OCI-LY1 (cell line): ENCODE measurements around the gene TEX13B.

Experiments used
- H2AFZ ChIP-seq: fragments of 200-600 bp; sonication (generic), shearing (Covaris generic); 2 replicates; pipeline ENCODE4 v1.6.0; 2014; ENCODE audit warnings: antibody characterized with exemption, mild to moderate bottlenecking, low read length
- H3F3A ChIP-seq: fragments of 200-600 bp; sonication (generic), shearing (Covaris generic); 2 replicates; pipeline ENCODE4 v1.6.0; 2014; ENCODE audit warnings: mild to moderate bottlenecking, antibody characterized with exemption, low read length, moderate library complexity; ENCODE audit not compliant: insufficient read depth
- H3K27ac ChIP-seq: fragments of 200-600 bp; sonication (generic); 2 replicates; pipeline ENCODE4 v1.5.1; 2014; ENCODE audit warnings: low read length, mixed run types, mild to moderate bottlenecking, low read depth; ENCODE audit not compliant: poor library complexity, severe bottlenecking
- H3K27me3 ChIP-seq: fragments of 200-600 bp; sonication (generic); 2 replicates; pipeline ENCODE4 v1.6.0; 2014; ENCODE audit warnings: antibody characterized with exemption, mild to moderate bottlenecking, low read length, moderate library complexity; ENCODE audit not compliant: insufficient read depth
- H3K36me3 ChIP-seq: fragments of 200-600 bp; sonication (generic); 2 replicates; pipeline ENCODE4 v1.6.1; 2014; ENCODE audit warnings: mild to moderate bottlenecking, antibody characterized with exemption, low read length, moderate library complexity, mixed read lengths; ENCODE audit not compliant: insufficient read depth
- H3K4me1 ChIP-seq: fragments of 200-600 bp; sonication (generic); 2 replicates; pipeline ENCODE4 v1.5.1; 2014; ENCODE audit warnings: mild to moderate bottlenecking, low read length, moderate library complexity; ENCODE audit not compliant: insufficient read depth, severe bottlenecking
- H3K4me2 ChIP-seq: fragments of 200-600 bp; sonication (generic), shearing (Covaris generic); 2 replicates; pipeline ENCODE4 v1.6.1; 2014; ENCODE audit warnings: low read length
- H3K4me3 ChIP-seq: fragments of 200-600 bp; sonication (generic); 2 replicates; pipeline ENCODE4 v1.5.1; 2014; ENCODE audit warnings: low read length, low read depth, mild to moderate bottlenecking, mixed read lengths; ENCODE audit not compliant: poor library complexity, severe bottlenecking
- H3K79me2 ChIP-seq: fragments of 200-600 bp; shearing (Covaris generic); 2 replicates; pipeline ENCODE4 v1.6.1; 2016; ENCODE audit warnings: mixed run types, low read length, mixed read lengths; ENCODE audit not compliant: insufficient read depth
- H3K9ac ChIP-seq: fragments of 200-600 bp; sonication (generic), shearing (Covaris generic); 2 replicates; pipeline ENCODE4 v1.6.1; 2014; ENCODE audit warnings: mild to moderate bottlenecking, low read length, mixed read lengths
- H3K9me2 ChIP-seq: fragments of 200-600 bp; sonication (generic), shearing (Covaris generic); 2 replicates; pipeline ENCODE4 v1.6.1; 2014; ENCODE audit warnings: low read depth, mild to moderate bottlenecking, low read length, mixed read lengths
- H3K9me3 ChIP-seq: fragments of 200-600 bp; shearing (Covaris generic); 2 replicates; pipeline ENCODE4 v1.6.1; 2014; ENCODE audit warnings: low read length, mixed read lengths
- H4K20me1 ChIP-seq: fragments of 200-600 bp; sonication (generic), shearing (Covaris generic); 2 replicates; pipeline ENCODE4 v1.6.0; 2016; ENCODE audit warnings: mild to moderate bottlenecking, low read length; ENCODE audit not compliant: insufficient read depth
- CTCF ChIP-seq: fragments of 200-600 bp; sonication (generic), shearing (Covaris generic); IDR thresholded peaks from 2 replicates; pipeline ENCODE4 v1.5.1; 2017; ENCODE audit warnings: mild to moderate bottlenecking, antibody characterized with exemption, low read length, moderate library complexity, mixed read lengths
- EZH2 ChIP-seq: fragments of 200-600 bp; sonication (generic), shearing (Covaris generic); IDR thresholded peaks from 2 replicates; pipeline ENCODE4 v1.8.0; 2017; ENCODE audit warnings: borderline replicate concordance, mixed run types, mild to moderate bottlenecking, antibody characterized with exemption, low read length, moderate library complexity, mixed read lengths

TEX13B gene

GRCh38 chrX:107982356-107982755 is at the start of gene TEX13B:
Gene TEX13B, minus strand, starts transcription at chrX:107982370. Its CDS starts 243 bp downstream, at chrX:107982127.
- H3K27me3 ChIP-seq: no peaks in the 10 kb centered on the region

GRCh38 chrX:108029928-108030711 is 48.0 kb upstream of the TEX13B start:
- Histone ChIP-seq H3K27ac (no peak overlapping the region), H4K20me1 (no peaks in the 10 kb centered on the region)
- no peak for TF ChIP-seq CTCF
- no peak for TF ChIP-seq EZH2

More at GRCh38 chrX:107982356-107982755, at the start of gene TEX13B:
- Histone ChIP-seq H3F3A (no peaks in the 10 kb centered on the region), H3K9me3 (no peaks in the 10 kb centered on the region), H3K4me1 (no peaks in the 10 kb centered on the region), H3K79me2 (no peaks in the 10 kb centered on the region), H3K4me3 (no peak within 1 kb of the TSS), H3K27ac (no peak within 1 kb of the TSS), H2AFZ (no peak within 1 kb of the TSS), H3K36me3 (no peaks in the 10 kb centered on the region), H3K9me2 (no peaks in the 10 kb centered on the region), H4K20me1 (no peaks in the 10 kb centered on the region), H3K9ac (no peak within 1 kb of the TSS), H3K4me2 (no peak within 1 kb of the TSS)
- no peak for TF ChIP-seq EZH2
- no peak for TF ChIP-seq CTCF

DNA sequence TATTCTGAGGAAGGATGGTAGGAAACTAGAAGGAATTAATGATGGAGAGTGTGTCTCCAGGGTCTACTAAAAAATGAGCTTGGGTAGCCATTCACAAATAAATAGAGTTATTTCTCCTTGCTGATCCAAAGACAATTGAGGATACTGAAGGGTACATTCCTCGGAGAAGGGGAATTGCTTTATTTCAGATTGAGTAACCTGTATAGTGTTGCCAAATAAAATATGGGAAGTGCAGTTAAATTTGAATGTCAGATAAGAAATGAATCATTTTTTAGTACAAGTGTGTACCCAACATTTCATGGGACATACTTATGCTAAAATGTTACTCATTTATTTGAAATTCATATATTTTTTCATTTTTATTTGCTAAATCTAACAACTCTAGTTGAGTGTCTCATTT is 46.7 kb upstream of the TEX13B start:
- H3K9ac ChIP-seq: no peak overlapping the region
- H3F3A ChIP-seq: no peaks in the 10 kb centered on the region
- H4K20me1 ChIP-seq: no peaks in the 10 kb centered on the region
- H3K4me2 ChIP-seq: no peak overlapping the region
- no peaks in the 10 kb centered on the region for H3K9me2 ChIP-seq
- H3K9me3 ChIP-seq: no peaks in the 10 kb centered on the region
- H3K79me2 ChIP-seq: no peaks in the 10 kb centered on the region
- no peak overlapping the region for H3K27ac ChIP-seq
- H3K27me3 ChIP-seq: no peaks in the 10 kb centered on the region
- no peaks in the 10 kb centered on the region for H3K36me3 ChIP-seq
- no peak overlapping the region for H2AFZ ChIP-seq
- H3K4me1 ChIP-seq: no peaks in the 10 kb centered on the region
- TF ChIP-seq CTCF (no peak), EZH2 (no peak)
- no peak overlapping the region for H3K4me3 ChIP-seq

More at GRCh38 chrX:108029928-108030711, 48.0 kb upstream of the TEX13B start:
- no peaks in the 10 kb centered on the region for H3F3A ChIP-seq
- H3K9ac ChIP-seq: no peak overlapping the region
- H3K4me1 ChIP-seq: no peaks in the 10 kb centered on the region
- H3K36me3 ChIP-seq: no peaks in the 10 kb centered on the region
- H3K9me2 ChIP-seq: no peaks in the 10 kb centered on the region
- H3K9me3 ChIP-seq: no peaks in the 10 kb centered on the region
- no peak overlapping the region for H2AFZ ChIP-seq
- H3K4me3 ChIP-seq: no peak overlapping the region
- H3K4me2 ChIP-seq: no peak overlapping the region
- no peaks in the 10 kb centered on the region for H3K79me2 ChIP-seq
- no peaks in the 10 kb centered on the region for H3K27me3 ChIP-seq
